Activated T-cell treated with anti-CD3 and anti-CD28 coated beads for 1 hour (primary cell): ENCODE measurements around the gene CYP3A4.
"Not testable (repeated sequence)": the region's sequence is repeated elsewhere in the genome, so short reads cannot be mapped to it uniquely, and the experiment has no call there.

Source experiments
- DNase-seq: peaks from one replicate; pipeline ENCODE4 v3.0.0-alpha.2; 2020; ENCODE audit warnings: low read depth

The CYP3A4 gene

DNA sequence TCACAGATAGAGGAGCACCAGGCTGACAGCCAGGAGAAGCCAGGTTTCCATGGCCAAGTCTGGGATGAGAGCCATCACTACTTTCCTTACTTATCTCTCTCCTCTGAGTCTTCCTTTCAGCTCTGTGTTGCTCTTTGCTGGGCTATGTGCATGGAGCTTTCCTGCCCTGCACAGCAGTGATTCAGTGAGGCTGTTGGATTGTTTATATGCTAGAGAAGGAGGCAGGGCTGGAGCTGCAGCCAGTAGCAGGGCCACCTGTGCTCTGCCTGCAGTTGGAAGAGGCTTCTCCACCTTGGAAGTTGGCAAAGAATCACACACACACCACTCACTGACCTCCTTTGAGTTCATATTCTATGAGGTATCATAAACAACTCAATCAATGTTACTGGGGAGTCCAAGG, at the start of gene CYP3A4:
CYP3A4 (minus strand) TSS at position 178 of the 400 bp plus-strand sequence; CDS start at position 75, 103 bp downstream.
- no peak for DNase-seq

DNA sequence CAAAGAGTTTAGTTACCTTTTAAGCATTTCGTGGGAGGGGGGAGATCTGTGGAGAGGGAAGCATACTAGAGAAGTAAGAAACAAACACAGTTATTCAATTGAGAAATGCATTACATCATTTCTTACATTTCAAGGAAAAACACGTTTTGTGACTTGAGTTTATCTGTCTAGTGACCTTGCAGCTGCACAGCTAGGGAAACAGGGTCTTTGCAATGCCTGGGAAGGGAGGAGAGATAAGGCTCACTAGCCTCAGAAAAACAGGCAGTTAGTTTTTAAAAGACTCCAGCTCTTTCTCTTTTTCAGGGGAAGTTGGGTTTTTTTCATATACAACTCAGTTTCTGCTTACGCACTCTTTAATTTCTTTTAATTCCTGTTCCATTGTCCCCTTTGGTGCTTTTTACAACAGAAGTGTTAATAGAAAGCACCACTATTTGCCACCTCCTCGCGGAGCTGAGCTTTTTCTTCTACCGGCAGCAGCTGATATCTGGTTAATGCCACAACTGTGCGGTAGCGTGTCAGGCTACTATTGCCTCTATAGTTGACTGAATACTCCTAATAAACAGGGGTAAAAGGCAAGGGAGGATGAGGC, 49.4 kb upstream of the CYP3A4 start:
- no peak for DNase-seq

DNA sequence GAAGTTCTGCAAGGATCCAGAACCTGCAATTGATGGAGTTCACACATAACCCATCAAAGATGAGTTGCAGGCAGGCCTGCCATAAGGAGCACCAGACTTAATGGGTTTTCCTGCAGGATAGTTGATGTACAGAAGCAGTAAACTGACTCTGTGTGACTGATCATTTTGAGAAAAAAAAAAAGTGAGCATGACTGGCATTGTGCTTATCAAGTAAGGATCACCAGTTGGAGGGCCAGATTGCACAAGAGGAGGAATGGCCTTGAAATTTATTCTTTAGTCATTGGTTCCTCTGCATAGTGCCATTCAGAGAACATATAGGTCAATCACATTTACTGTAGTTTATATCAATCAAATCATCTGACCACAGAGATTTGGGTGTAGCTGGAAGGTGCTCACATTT, 47.6 kb upstream of the CYP3A4 start:
- no peak for DNase-seq

DNA sequence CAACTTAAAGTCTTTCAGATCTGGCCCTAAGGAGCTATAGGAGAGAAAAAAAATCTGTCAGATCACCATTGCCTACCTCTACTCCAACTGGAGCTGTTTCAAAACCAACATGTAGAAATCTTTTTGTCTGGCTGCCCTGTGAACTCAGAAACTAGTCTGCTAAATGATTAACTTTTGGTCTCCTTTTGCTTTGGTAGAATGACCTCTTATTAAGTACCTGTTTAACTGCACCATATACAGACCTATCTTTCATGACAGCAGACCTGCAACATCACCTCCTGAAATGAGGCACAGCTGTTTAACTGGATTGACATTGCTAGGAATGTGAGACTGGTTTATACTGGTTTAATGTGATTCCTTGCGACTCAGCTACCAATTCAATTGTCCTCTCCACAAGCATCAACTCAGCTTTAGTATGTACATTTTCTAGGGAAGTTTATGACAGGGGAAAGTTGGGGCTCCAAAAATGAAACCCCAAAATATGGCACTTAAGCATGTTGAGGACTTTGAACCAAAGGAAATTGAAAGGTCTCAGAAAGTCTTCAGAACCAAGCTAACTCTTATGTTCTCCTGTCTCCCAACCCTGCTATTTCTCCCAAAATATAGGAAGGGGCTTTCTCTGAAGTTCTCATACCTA, 45.7 kb upstream of the CYP3A4 start:
- no peak for DNase-seq

DNA sequence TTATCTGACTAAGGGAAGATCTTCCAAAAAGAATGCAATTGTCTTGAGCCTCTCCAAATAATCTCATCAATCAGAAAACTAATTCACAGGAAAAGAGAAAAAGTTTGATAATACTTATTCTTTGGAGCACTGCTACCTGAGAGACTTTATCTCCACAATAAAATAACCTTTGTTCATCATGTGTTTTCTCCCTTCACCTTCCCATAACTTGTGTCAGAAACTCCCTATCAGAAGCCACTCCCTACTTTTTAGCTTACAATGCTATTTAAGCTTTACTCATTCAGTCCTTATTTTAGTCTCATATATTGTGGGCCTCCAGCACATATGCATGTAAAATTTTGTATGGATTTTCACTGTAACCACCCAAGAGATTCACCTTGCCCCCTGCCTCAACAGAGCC, 44.8 kb upstream of the CYP3A4 start:
- no peak for DNase-seq

DNA sequence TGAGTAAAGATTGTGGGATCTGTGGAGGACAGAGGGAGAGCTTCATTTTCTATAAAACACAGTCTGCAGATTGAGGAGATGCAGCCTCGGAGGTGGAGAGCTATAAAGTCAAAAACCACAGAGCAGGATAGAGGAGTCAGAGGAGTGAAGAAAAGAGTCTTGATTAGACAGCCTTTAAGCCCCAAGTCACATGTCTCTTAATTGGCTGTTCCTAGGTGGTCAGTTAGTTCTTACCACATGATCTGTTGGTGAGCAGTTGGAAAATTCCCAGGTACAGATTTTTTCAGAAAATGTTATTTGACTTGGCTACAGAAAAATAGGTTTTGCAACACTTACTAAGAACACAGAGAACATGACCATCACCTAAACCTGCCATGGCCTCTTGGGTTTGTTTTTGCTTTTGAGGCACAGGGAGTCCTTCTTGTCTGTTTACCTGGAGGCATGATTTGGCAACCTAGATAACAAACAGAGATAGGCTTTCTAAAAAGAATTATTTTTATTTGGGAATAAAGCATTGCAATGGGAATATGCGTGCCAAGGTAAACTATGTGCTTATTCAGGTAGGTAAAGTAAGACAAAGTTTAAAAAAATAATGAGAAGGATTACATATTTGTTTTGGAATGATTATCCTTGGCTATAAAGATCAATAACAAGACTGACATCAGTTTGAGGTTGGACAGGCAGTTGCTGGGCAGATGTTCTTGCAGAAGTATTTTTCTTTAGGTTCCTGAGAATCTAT, 43.2 kb upstream of the CYP3A4 start:
- no peak for DNase-seq

DNA sequence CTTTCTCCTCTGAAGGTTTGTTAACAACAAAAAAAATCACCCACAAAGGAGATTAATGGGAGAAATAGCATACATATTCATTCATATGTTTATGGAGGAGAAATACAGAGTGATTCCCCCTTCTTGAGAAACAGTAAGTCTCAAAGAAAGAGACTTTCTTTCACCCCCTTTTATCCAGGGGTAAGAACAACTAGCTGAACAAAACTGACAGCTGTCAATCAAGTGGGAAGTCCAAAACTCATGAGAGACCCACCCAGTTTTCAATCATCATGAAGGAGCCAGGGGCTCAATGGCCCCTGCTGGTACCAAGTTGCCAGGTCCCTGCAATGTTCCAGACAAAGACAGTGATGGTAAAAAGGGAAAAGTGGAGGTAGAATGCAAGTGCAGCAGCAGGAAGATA, 41.9 kb upstream of the CYP3A4 start:
- DNase-seq = no peak

DNA sequence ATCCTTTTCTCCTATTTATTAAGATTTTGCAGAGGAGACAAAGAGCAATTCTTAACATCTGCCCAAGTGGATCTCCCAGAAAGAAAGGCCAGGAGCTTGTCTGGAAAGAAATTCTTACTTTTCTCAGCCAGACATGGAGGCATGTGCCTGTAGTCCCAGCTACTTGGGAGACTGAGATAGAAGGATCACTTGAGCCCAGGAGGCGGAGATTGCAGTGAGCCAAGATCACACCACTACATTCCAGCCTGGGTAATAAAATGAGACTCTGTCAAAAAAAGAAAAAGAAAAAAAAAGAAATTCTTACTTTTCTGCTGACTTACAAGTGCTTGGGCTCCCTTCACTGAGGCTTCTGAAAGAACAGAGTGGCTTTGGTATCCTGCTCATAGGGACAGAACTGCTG, 41.5 kb upstream of the CYP3A4 start:
- no peak for DNase-seq

DNA sequence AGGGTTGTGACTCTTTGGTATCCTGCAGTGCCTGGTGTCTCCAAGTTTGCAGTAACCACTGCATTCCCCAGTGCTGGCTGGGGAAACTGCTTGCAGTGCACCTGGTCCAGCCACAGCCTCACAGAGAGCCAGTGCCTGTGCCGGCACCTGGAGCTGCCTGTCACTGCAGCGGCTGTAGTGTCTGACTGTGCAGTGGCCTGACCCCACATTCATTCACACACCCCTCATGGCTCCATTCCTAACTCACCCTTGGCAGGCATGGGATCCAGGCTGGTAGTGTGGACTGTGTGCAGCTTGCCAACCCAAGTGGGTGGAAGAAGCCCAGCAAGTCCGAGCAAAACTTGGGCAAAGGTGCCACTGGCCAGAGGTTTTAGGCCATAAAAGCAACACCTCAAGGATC, 40.1 kb upstream of the CYP3A4 start:
- DNase-seq = no peak

DNA sequence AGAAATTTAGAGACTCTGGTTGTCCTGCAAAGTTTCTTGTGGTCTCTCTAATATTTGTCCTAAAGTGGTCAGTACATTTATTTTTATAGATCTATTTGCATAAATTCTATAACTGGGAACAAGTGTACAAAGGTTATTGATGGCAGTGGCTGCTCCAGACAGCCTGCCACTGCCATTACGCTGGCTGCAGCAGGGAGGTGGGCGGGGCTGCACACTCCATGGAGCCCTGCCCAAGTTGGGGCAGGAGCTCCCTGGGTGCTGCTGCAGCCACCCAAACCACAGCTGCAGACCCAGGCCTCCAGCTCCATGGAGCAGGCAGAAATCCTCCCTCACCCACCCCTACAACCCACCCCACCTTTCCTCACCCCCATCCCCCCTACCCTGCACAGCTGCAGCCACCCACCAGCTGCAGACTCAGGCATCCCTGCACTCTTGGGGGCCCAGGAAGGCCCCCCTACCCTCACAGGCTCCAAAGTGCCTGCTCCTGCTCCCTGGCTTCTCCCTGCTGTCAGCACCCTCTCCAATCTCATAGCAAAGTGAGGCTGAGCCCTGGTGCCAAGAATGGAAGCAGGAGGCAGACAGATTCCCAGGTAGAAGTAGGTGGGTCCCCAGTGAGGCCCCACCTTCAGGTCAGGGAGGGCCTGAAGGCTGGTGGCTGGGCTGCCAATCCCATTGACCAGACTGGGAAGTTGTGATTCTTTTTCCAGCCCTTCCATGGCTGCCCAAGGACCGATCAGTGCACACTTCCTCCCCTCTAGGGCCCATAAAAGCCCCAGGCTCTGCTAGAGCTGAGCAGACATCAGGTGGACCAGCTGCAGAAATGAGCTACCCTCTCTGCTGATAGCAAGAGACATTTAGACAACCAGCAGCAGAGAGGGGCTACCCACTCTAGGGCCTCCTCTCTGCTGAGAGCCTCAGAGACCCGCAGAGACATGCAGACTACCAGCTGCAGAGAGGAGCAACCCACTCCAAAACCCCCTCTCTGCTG, 39.0 kb upstream of the CYP3A4 start:
- DNase-seq = no peak

DNA sequence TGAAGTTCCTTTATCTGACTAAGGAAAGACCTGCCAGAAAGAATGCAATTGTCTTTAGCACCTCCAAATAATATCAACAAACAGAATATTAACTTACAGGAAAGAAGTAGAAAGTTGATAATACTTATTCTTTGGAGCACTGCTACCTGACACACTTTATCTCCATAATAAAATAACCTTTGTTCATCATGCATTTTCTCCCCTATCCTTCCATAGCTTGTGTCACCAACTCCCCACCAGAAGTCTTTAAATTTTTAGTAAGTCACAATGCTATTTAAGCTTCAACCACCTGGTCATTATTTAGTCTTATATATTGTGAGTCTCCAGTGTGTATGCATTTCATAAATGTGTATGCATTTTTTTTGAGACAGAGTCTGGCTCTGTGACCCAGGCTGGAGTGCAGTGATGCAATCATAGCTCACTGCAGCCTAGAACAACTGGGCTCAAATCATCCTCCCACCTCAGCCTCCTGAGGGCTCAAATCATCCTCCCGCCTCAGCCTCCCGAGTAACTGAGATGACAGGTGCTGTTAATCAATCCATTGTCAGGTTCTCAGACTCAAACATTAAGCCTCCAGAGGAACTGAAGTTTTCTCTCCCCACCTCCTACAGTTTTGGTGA, 36.5 kb upstream of the CYP3A4 start:
- no peak for DNase-seq

DNA sequence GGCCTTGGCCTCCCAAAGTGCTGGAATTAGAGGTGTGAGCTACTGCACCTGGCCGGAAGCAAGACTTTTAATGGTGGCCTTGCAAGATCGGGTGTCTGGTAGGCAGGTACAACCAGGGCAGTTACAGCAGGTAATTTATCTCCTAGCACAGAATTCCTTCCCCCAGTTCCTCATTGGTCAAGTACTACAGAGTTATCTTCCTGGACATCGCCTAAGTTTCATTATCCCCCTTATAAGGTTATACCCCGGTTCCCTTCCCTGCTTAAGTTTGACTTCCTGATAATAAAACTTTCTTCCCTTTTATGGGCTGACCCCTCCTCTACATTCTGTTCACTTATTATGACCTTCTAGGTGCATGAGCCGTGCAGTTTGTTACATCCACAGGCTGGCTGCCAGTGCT, 24.8 kb upstream of the CYP3A4 start:
- DNase-seq = no peak

DNA sequence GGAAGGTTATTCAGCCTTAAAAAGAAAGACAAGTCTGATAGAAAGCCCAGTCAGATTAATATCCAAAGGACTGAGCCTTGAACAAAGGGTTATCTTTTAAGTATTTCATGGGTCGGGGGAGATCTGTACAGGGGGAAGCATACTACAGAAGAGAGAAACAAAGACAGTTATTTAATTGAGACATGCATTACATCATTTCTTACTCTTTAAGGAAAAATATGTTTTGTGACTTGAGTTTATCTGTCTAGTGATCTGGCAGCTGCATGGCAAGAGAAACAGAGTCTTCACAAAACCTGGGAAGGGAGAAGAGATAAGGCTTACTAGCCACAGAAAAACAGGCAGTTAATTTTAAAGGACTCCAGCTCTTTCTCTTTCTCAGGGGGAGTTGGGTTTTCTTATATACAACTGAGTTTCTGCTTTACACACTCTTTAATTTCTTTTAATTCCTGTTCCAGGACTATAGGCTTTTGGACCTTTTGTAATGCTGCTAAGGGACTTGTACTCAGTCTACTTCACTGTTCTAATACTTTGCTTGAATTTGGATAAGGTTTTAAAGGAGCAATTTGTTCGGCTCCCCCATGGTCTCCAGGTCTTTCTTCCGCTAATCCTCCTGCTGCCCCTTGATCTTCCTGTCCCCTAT, 23.0 kb upstream of the CYP3A4 start:
- no peak for DNase-seq

DNA sequence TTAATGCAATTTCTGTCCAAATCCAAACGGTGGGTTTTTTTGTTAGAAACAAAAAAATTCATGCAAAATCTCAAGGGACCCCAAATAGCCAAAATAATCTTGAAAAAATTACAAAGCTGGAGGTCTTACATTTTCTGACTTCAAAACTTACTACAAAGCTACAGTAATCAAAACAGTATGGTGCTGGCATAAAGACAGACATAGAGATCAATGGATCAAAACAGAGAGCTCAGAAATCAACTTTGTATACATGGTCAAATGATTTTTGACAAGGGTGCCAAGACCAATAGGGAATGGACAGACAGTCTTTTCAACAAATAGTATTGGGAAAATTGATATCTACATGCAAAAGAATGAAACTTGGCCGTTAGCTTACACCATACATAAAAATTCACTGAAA, 21.7 kb upstream of the CYP3A4 start:
- DNase-seq = no peak

DNA sequence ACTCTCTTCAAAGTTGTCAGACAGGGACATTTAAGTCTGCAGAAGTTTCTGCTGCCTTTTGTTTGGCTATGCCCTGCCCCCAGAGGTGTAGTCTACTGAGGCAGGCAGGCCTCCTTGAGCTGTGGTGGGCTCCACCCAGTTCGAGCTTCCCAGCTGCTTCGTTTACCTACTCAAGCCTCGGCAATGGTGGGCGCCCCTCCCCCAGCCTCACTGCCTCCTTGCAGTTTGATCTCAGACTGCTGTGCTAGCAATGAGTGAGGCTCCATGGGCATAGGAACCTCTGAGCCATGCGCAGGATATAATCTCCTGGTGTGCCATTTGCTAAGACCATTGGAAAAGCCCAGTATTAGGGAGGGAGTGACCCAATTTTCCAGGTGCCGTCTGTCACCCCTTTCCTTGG, 19.1 kb upstream of the CYP3A4 start:
- DNase-seq = not testable (repeated sequence)

DNA sequence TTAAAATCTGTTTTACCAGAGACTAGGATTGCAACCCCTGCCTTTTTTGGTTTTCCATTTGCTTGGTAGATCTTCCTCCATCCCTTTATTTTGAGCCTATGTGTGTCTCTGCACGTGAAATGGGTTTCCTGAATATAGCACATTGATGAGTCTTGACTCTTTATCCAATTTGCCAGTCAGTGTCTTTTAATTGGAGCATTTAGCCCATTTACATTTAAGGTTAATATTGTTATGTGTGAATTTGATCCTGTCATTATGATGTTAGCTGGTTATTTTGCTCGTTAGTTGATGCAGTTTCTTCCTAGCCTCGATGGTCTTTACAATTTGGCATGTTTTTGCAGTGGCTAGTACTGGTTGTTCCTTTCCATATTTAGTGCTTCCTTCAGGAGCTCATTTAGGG, 17.4 kb upstream of the CYP3A4 start:
- not testable (repeated sequence) for DNase-seq

DNA sequence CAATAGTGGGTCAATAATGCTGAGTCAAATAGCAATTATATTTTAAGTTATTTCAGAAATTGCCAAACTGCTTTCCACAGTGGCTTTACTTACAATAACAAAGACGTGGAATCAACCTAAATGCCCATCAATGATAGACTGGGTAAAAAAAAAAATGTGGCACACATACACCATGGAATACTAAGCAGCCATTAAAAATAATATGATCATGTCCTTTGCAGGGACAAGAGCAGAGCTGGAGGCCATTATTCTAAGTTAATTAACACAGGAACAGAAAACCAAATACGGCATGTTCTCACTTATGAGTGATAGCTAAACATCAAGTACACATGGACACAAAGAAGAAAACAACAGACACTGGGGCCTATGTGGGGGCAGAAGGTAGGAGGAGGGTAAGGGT, 15.0 kb upstream of the CYP3A4 start:
- DNase-seq = no peak

DNA sequence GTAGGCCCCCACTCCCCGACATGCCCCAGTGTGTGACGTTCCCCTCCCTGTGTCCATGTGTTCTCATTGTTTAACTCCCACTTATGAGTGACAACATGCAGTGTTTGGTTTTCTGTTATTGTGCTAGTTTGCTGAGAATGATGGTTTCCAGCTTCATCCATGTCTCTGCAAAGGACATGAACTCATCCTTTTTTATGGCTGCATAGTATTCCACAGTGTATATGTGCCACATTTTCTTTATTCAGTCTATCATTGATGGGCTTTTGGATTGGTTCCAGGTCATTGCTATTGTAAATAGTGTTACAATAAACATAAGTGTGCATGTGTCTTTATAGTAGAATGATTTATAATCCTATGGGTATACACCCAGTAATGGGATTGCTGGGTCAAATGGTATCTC, 11.9 kb upstream of the CYP3A4 start:
- not testable (repeated sequence) for DNase-seq

DNA sequence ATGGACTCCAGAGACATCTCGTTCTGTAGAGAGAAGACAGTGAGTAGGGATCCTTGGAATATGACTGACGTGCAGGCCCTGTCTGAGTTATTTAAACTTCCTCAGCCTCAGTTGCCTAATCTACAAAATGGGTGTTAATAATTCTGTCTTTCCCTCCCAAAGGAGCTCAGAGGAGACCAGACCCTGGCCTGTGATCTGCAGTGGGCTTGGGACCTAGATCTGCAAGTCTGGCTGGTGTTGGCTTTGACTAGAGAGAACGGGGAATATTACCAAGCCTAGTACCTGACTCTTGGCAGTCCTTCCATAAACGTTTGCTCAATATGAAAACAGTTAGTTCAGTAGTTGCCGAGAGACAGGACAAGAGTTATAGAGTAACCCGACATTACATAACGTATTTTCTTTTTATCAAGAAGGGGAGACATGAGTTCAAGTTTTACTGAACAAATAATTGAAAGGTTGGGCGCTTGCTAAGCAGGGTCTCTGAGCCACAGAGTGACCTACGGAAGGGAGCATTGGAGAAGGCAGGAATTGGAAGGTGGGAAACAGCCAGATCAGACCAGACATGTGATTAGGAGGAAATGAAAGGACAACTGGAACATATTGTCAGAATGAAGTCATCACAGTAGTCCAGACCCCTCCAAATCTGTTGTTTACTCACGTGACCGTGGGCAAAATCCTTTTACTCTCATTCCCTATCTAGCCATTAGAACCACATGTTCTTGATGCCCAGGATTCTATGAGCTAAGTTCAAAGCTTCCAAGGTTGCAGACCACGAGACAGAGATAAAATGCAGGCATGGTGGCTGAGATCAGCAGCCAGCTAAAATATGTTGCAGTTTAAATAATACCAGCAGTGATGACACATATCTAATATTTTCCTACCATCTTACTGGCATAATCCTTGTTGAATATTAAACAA, 10.9 kb upstream of the CYP3A4 start:
- no peak for DNase-seq

DNA sequence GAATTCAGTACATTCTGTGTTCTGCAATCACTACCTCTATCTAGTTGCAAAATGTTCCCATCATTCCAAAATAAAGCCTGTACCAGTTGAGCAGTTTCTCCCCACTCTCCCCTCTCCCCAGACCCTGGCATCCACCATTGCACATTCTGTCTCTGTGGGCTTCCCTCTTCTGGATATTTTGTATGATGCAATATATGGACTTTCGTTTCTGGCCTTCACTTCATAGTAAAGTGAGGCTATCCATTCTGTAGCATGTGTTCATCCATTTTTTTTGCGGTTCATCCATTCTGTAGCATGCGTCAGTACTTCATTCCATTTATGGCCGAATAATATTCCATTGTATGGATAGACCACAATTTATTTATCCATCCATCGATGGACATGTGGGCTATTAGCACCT, 9.5 kb upstream of the CYP3A4 start:
- DNase-seq = no peak
